T-helper 22 cell (primary cell): ENCODE measurements around the gene BLOC1S4.

ENCODE experiments used
- DNase-seq: peaks from one replicate; pipeline ENCODE4 v3.0.0-alpha.2; 2020; ENCODE audit warnings: low read depth

BLOC1S4 gene

DNA sequence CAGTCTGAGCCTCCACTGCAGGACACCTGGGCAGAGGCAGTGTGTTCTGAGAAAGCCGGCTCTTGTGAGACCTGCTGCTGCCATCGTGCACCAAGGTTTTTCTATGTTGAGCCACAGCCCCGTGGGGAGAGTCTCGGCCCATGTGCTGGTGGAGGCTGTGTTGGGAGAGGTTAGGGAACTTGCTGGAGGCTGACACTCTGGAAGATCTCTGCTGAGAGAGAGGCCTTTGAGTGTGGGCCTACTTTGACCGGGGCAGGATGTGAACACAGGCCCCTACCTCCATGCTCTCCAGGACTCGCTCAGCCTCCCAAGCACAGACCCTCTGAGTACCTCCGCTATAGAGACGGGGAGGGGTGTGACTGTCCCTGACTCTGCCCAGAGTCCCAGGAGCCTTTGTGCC is 23.6 kb upstream of the BLOC1S4 start:
- no peak for DNase-seq

DNA sequence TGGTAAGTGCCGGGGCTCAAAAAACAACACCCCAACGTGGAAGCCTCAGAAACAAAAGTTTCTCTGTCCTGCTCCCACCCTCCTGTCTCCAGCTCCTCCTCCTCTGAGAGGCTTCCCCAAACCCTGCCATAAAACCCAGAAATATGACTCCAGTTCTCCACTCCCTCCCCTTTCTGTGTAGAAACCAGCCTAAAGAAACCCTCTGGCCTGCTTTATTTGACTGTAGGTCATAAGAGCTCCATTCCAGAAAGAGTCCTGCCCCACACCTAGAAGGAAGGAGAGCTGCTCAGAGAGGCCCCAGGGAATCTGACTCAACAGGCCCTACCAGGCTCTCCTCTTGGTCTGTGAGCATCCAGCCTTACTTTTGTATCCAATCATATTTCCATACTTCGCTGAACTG is 23.2 kb upstream of the BLOC1S4 start:
- DNase-seq, result no peak

DNA sequence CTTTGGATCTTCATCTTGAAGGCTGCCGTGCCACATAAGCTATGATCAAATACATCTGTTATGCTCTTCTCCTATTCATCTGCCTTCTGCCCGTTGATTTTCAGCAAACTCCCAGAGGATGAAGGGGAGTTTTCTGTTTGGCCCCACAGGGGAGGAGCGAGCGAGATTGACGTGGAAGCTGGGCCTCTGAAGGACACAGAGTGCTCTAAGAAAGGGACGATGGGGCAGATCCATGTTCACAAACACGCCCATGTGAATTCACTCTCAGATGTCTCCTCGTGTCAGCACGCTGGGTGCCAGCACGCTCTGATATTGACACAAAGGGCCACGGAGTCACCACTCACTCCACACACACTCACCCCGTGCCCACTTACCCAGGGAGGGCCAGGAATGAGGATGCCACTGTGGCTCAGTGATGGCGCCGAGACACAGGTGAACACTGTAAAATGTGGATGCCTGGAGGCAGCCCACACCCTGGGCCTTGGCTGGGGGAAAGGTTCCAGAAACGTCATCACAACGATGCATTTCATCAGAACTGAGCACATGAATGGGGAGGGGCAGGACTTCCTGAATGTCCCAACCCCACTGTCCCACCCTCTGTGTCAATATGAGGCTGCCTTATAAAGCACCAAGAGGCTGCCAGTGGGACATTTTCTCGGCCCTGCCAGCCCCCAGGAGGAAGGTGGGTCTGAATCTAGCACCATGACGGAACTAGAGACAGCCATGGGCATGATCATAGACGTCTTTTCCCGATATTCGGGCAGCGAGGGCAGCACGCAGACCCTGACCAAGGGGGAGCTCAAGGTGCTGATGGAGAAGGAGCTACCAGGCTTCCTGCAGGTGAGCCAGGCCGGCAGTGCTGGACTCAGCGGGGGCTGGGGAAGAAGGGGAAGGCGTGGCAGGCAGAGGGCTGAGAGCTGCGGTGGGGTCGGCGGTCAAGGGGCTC is 22.5 kb upstream of the BLOC1S4 start, which contains the start of gene S100P:
Gene S100P (plus strand): TSS at position 648 of the 946 bp plus-strand sequence. CDS start 55 bp downstream, at position 703.
- DNase-seq, result no peak

DNA sequence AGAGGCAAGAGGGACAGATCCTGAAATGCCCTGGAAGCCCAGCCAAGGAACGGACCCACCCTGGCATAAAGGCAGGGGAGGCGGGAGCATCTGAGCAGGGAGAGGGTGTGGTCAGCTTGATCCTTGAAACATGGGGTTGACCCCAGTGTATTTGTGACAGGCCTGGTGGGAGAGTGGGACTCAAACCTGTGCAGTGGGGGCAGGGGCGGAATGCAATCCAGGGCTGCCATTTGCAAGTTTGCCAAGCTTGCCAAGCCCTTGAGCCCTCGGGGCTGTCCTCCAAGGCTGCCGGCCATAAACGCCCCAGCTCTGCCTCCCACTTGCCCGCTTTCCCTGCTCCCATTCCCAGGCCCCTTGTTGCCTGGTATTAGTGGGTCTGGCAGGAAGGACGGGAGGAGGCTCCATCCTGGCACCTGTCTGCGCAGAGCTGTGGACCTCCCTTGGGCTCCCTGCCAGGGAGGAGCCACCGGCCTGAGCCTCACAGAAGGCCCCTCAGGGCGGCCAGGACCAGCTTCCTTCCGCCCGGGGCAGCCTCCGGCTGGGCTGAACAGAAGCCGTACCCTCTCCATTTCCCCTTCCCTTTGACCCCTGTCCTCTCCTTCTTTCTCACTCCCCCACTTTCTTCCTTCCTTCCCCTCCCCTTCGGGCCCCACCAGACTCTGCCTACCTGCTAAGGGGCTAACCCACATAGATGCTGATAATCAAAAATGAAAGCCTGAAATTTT is 21.6 kb upstream of the BLOC1S4 start:
- DNase-seq, result no peak

DNA sequence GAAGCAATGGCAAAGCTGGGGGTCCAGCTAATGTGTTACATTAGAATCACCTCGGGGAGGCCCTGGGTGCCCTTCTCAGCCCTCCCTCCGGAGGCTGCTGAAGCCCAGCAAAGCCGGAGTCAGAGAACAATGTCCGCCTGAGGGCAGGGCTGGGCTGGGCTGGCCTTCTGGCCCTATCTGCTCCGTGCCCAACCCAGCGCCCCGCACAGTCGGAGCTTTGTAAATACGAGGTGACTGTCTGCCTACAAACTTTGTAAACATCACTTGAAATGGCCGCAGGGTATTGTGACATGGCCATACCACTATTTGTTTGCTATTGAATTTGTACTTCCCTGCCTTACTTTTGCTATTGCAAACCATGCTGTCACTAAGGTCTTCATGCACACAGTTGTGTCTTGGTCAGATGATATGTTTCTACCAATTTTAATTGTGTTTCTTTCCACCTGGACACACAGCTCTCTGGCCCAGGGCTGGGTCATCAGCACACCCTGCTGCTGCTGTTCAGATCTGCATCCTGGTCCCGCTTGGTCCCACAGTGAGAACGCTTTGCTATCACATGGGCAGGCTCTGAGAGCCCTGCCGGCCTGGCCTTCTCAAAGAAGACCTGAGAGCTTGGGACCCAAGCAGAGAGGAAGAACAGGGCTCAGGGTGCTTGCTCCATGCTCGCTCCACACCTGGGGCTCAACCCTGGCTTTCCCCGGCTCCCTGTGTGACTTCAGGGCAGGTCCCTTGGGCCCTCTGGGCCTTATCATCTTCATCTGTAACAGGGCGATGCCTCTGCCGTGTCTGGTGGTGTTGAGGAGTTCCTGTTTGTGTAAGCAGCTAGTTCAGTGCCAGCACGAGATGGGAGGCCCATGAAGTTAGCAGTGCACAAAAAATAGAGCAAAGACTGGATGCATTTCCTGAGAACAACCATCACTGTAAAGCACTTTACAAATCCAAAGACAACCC is 20.0 kb upstream of the BLOC1S4 start:
- DNase-seq, result peak; percentile 62

DNA sequence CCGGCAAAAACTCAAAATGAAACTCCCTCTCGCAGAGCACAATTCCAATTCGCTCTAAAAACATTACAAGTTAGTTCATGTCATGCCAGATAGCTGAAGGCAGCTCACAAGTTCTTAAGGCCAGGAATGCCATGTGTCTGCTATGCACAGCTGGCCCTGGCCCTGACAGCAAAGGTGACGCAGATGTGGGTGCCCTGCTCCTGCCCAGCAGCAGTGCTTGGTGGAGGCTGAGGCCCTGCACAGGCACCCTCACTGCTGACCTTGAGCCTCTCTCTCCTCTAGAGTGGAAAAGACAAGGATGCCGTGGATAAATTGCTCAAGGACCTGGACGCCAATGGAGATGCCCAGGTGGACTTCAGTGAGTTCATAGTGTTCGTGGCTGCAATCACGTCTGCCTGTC is 19.4 kb upstream of the BLOC1S4 start:
- no peak for DNase-seq

DNA sequence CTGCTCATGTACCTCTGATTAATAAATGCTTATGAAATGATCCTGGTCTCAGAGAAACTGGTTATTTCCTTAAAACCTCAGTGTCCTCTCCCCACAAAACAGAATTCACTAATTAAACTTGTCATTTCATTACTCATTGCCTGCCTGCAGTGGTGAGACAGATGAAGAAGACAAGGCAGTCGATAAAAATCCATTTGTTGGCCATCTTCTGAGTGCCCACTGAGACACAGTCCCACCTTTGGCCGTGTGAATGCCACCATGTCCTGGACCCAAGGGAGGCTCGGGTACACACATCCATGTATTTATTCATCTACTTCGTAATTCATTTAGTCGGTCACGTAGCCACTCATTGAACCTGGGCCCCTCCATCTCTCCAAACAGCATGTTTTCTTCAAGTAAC is 18.8 kb upstream of the BLOC1S4 start:
- DNase-seq, result no peak

DNA sequence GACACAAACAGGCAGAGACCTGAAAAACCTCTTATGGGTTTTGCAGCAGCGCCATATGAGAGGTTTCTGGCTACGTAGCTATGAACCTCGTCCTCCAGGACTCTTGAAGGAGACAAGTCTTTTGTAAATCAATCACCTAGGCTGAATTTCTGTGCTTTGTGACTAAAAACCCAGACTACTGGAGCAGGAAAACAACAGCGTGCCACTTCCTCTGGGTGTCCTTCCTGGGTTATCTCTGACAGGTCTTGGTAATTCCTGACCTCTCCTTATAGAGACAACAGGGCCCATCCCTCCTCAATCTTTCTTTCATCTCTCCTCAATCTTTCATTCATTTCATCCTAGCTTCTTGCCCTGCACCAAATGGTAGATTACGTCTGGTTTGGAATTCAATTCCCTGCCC is 16.6 kb upstream of the BLOC1S4 start:
- DNase-seq, result no peak

DNA sequence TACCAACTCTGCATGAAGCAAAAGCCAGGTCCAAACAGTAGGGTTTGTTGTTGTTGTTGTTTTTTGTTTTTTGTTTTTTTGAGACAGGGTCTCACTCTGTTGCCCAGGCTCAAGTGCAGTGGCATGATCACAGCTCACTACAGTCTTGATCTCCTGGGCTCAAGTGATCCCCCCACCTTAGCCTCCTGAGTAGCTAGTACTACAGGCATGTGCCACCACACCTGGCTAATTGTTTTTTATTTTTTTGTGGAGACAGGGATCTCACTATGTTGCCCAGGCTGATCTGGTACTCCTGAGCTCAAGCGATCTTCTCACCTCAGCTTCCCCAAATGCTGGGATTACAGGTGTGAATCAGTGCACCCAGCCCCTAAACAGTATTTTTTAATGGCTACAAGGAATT is 16.1 kb upstream of the BLOC1S4 start:
- no peak for DNase-seq

DNA sequence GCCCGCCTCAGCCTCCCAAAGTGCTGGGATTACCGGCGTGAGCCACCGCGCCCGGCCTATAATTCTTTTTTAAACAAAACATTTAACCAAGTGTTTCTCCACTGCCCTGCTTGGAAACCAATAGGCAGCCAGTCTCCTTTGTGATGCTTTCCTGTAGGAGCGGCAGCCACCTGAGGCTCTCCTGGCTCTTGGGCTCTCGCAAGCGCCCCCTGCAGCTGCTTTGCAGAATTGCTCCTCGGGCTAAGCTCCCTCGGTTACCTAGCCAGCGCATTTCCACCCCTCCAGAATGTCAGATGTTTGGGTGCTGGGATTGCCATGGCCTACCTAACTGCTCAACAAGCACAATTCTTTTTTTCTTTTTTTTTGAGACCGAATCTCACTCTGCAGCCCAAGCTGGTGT is 14.6 kb upstream of the BLOC1S4 start:
- no peak for DNase-seq

DNA sequence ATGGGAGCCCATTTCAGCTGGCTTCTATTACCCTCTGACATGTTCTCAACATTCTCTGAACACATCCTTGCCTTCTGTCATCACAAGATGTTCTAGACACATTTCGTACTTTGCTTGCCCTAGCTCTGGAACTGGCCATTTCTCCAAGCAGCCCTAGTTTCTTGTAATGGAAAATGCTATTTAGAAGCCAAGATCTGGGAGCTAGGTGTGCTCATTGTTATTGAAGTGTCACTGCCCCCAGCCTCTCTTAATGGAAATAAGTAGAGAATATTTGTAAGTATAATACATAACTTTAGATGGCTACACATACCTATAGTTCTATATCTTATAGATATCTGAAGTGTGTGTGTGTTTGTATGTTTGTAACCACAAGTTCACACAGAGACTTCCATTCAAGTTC is 13.2 kb upstream of the BLOC1S4 start:
- DNase-seq, result no peak

DNA sequence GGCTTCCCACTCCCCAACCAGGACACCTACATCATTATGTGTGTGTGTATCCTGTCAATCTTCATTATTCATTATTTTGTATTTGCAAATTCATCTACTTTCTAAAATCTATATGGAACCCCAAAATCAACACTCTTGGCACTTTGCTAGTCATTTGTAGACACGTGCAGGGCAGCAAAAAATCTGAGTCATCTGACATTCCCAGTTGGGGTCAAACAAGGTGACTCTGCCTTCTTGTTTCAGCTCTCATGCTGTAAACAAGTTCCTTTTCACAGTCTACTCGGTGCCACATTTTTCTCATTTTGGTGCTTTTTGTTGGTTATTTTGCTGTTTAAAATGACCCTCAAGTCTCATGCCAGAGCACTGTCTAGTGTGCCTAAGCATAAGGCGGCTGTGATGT is 12.2 kb upstream of the BLOC1S4 start:
- DNase-seq, result no peak

DNA sequence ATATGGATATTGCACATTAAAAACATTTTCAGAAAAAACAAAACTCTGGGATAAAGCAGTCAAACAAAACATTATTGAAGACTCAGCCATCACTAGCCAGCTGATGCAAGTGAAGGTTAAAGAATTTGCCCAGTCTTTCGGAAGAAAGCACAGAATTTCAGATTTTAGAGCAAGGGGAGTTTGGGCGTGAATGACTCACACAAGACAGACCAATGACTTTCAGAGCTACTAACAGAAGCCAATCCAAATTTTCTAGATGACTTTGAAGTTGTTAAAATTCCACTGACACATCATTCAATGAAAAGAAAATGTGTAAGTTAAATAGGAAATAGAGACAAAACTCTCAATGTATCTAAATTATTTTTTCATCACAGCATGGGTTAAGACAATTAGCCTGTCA is 10.3 kb upstream of the BLOC1S4 start:
- DNase-seq, result no peak

DNA sequence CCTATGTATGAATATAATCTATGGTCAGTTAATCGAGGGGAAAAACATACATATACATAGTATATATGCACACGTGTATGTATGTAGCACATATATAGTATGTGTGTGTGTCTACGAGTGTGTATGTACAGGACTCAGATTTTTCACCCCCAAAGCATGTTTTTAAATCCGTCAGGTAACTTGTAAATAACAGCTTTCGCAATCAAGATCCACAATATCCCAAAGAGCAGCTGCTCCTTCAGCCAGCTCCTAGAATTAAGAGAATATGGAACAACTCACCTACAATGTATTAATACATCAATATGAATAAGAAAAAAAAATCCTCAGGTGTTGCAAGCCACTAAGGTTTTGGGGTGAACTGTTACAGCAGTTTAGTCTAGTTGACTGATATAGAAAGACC is 9.8 kb upstream of the BLOC1S4 start:
- no peak for DNase-seq

DNA sequence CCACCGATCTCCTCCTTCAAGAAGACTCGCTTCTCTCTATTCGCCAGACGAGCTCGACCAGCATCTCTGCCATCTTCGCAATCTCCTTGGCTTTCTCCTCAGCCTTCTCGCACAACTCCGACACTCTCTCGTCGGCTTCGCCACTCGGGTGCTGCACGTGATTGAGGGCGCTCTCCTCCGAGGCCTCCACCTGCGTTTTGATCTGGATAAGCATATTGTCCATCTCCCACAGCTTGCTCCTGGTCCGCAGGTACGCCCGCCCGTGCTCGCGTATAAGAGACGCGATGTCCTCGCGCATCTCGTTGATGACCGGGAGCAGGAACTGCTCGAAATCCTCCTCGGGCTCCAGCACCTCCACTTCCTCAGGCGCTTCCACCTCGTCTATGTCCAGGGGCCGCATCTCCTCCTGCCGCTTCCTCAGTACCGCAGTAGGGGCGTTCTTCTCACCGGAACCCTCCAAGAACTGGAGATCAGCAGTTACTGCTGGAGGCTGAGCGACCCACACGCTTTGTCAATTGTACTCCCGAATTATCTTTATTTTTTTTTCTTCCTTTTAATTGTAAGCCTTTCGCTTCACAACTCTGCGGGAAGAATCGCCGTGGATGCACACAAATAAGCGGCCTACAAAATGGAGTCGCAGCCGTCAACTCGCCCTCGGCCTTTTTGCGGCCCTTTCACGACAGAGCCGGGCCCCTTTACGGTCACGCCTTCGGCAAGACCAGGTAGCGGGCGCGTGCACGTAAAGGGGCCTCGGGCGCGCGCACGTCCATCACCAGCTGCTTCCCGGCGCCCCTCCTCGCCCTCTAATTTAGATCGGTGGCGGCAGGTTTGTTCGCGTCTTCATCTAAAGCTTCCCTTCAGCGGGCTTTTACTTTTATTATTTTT is 6.5 kb upstream of the BLOC1S4 start, which contains the start of gene MRFAP1L1:
Gene MRFAP1L1 (minus strand): TSS at position 636 of the 885 bp plus-strand sequence. CDS start 236 bp downstream, at position 400.
- peak; percentile 96 for DNase-seq

DNA sequence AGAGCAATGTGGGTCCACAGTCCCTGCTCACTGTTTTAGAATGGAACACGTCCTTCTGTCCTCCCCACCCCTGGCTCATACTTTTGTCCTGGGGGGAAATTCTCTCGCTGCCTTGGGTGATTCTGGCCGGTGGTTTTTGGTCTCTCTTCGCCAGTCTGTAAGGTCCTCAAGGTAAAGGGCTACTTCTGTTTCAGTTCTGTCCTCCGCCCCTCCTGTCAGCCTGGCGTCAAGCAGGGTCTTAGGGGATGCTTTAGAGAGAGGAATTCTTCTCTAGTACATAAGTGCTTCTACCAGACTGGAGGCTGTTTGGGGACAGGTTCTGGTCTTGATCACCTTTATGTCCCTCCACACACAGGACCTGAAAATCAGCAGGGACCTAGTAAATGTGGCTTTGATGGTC is 5.7 kb upstream of the BLOC1S4 start:
- DNase-seq, result no peak

DNA sequence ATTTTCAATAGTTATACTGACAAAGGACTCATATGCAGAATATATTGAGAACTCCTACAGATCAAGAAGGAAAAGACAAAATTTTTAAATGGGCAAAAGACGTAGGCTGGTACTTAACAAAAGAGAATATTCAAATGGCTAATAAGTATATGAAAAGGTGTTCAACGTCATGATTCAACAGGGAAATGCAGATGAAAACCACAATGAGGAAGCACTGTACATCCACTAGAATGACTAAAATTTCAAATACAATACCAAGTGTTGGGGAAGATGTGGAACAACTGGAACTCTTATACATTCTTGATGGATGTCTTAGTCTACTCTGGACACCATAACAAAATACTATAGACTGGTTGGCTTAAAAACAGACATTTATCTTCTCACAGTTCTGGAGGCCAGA is 5.0 kb upstream of the BLOC1S4 start:
- no peak for DNase-seq

DNA sequence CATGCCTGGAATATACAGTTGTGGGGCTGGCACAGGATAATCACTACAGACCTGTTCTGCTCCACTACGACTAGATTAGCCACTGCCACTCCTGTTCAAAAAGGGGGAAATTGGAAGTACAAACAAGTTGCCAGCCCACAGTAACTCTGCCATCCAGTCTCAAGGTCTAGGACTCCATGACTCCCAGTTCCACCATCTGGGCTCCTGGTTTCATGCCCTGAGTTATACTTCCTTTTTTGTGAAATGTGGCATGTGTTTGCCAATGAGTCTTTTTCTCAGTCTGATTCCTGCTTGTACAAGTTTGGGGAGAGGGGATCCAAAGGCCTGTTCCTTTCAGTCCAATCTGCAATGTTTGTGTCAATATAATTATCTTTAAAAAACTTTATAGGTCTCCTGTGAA is 1.0 kb upstream of the BLOC1S4 start:
- no peak for DNase-seq

DNA sequence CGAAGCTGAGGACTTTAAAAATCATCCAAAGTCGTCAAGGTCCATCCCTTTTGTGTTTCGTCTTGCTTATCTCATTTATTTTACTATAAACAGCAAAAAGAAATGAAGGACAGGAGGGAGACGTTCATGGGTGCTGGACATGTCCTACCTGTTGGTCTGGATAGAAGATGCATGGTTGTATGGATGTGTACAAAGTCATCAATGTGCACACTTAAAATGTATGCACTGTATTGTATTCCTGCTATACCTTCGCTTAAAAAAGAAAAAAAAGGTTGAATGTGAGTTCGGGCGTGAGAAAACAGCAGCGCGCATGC is 313 bp upstream of the BLOC1S4 start:
- DNase-seq, result no peak

DNA sequence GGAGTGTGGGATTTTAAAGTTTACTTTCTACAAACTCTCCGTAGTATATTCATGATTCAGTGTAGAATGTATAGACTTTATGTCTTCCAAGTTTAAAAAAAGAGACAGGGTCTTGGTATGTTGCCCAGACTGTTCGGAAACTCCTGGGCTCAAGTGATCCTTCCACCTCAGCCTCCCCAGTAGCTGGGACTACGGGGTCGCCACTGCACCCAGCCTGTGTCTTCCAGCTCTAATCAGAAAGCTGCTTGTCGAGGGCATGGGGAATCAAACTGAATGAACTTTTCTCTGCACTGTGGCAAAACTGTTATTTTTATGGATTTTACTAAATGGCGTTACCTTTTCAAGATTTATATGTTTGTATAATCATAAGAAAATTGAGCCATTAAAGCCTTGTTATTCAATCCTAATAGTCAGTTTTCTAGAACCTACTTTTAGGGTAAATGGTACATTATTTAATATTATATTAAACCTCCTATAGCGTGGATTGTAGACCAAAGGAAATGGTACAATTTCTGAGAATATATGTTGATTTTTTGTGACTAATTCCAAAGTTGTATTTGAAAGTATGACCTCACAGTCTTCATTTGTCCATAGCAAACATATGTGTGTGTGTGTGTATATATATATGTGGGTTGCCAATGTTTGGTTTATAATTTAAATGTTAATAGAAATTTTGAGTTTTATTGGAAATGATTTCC is 1.1 kb downstream of the BLOC1S4 start:
- no peak for DNase-seq
